Astrocyte (in vitro differentiated cells and primary cell): ENCODE results near the gene HS6ST3. TPM values are rescaled to one million over a fixed set of nuclear protein-coding genes. Genes with fewer than 3 reads are reported as not detected.
"Not testable (repeated sequence)": the region's sequence is repeated elsewhere in the genome, so short reads cannot be mapped to it uniquely, and the experiment has no call there.

Experiments used
- DNase-seq: peaks from one replicate; pipeline ENCODE4 v3.0.0-alpha.2; 2010; ENCODE audit warnings: low read depth
- FAIRE-seq: peaks from 2 replicates; lab custom pipeline; 2011; peaks lifted over from hg19 to GRCh38; lab: Jason Lieb, UNC
- H2AFZ ChIP-seq: 2 replicates; pipeline ENCODE4 v1.6.0; 2012; ENCODE audit warnings: low read depth, low read length, inconsistent platforms
- H3K27ac ChIP-seq: 2 replicates; pipeline ENCODE4 v1.5.1; 2011; ENCODE audit warnings: low read depth, low read length, inconsistent platforms
- H3K27me3 ChIP-seq: 2 replicates; pipeline ENCODE4 v1.6.0; 2011; ENCODE audit warnings: low read length, inconsistent platforms; ENCODE audit not compliant: insufficient read depth
- H3K36me3 ChIP-seq: 2 replicates; pipeline ENCODE4 v1.5.1; 2011; ENCODE audit warnings: low read length, inconsistent platforms; ENCODE audit not compliant: insufficient read depth
- H3K4me1 ChIP-seq: 2 replicates; pipeline ENCODE4 v1.5.1; 2011; ENCODE audit warnings: low read length, inconsistent platforms; ENCODE audit not compliant: insufficient read depth
- H3K4me2 ChIP-seq: 2 replicates; pipeline ENCODE4 v1.6.0; 2012; ENCODE audit warnings: low read length, inconsistent platforms
- H3K4me3 ChIP-seq: 2 replicates; pipeline ENCODE4 v1.5.1; 2011; ENCODE audit warnings: low read depth, mild to moderate bottlenecking, low read length, inconsistent platforms; ENCODE audit not compliant: insufficient read depth
- H3K79me2 ChIP-seq: 2 replicates; pipeline ENCODE4 v1.6.0; 2012; ENCODE audit warnings: mild to moderate bottlenecking, low read length, inconsistent platforms; ENCODE audit not compliant: insufficient read depth
- H3K9ac ChIP-seq: 2 replicates; pipeline ENCODE4 v1.6.0; 2012; ENCODE audit warnings: mild to moderate bottlenecking, low read length, inconsistent platforms
- H3K9me3 ChIP-seq: 2 replicates; pipeline ENCODE4 v1.5.1; 2012; ENCODE audit warnings: low read depth, mild to moderate bottlenecking, low read length, inconsistent platforms; ENCODE audit not compliant: insufficient read depth
- H4K20me1 ChIP-seq: 2 replicates; pipeline ENCODE4 v1.6.0; 2012; ENCODE audit warnings: low read length, inconsistent platforms; ENCODE audit not compliant: insufficient read depth
- H3K27ac Mint-ChIP-seq: one replicate; pipeline ENCODE4 v1.8.0; 2021; ENCODE audit warnings: mild to moderate bottlenecking, mixed read lengths; ENCODE audit not compliant: unreplicated experiment
- H3K27me3 Mint-ChIP-seq: one replicate; pipeline ENCODE4 v1.8.0; 2021; ENCODE audit warnings: low read depth, mixed read lengths; ENCODE audit not compliant: unreplicated experiment
- H3K36me3 Mint-ChIP-seq: one replicate; pipeline ENCODE4 v1.8.0; 2021; ENCODE audit warnings: low read depth, mixed read lengths; ENCODE audit not compliant: unreplicated experiment
- H3K4me1 Mint-ChIP-seq: one replicate; pipeline ENCODE4 v1.8.0; 2021; ENCODE audit warnings: low read depth, mixed read lengths; ENCODE audit not compliant: unreplicated experiment
- H3K4me3 Mint-ChIP-seq: one replicate; pipeline ENCODE4 v1.8.0; 2021; ENCODE audit warnings: mild to moderate bottlenecking, moderate library complexity, mixed read lengths; ENCODE audit not compliant: unreplicated experiment
- H3K9me3 Mint-ChIP-seq: one replicate; pipeline ENCODE4 v1.8.0; 2021; ENCODE audit warnings: mild to moderate bottlenecking, mixed read lengths; ENCODE audit not compliant: unreplicated experiment
- EZH2 ChIP-seq: IDR thresholded peaks from 2 replicates; pipeline ENCODE4 v1.6.1; 2012; ENCODE audit warnings: mild to moderate bottlenecking, low read length, inconsistent platforms; ENCODE audit not compliant: insufficient read depth
- total RNA-seq: library from RNA; stranded (reverse); gene quantifications from 2 replicates; pipeline ENCODE4 v1.2.1, GENCODE V29; 2021
- TF ChIP-seq, protein P1 (sequence below): IDR thresholded peaks from 2 replicates; pipeline ENCODE4 v1.5.1; 2011; ENCODE audit warnings: low read depth, mild to moderate bottlenecking, inconsistent platforms, low read length, moderate library complexity; ENCODE audit not compliant: insufficient read depth

The HS6ST3 gene
- total RNA-seq, 1 donor from 2014 or later = 0.07 TPM

DNA sequence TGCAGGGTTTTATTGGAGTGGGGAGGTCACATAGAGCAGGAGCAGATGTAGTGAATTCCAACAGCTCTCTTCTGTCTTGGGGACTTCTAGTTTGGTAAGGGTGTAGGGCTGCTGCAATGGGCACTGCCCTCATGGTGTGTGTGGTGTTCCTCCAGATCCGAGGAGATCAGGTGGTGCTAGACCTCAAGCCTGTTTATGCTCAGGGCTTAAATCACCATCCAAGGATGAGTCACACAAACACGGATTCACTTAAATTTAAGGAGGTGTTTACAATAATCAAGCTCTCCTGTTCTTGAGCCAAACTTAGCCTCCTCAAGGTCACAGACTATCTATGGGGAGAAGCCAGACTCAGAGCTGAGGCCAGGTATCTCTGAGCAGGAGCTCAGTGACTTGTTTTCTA lies 23.0 kb downstream of the HS6ST3 start:
- H3K36me3 Mint-ChIP-seq = no peaks in the 10 kb centered on the region
- Histone ChIP-seq H3K9me3 (no peaks in the 10 kb centered on the region), H4K20me1 (no peaks in the 10 kb centered on the region), H3K4me2 (no peak overlapping the region), H3K27ac (no peak overlapping the region), H3K4me1 (no peaks in the 10 kb centered on the region), H3K9ac (no peak overlapping the region), H2AFZ (no peak overlapping the region), H3K27me3 (no peaks in the 10 kb centered on the region), H3K36me3 (no peaks in the 10 kb centered on the region), H3K79me2 (no peaks in the 10 kb centered on the region), H3K4me3 (no peak overlapping the region)
- FAIRE-seq (no peak), DNase-seq (no peak)
- peaks cover 16% of the 10 kb centered on the region for H3K9me3 Mint-ChIP-seq
- TF ChIP-seq EZH2 = no peak
- TF ChIP-seq, protein P1, sequence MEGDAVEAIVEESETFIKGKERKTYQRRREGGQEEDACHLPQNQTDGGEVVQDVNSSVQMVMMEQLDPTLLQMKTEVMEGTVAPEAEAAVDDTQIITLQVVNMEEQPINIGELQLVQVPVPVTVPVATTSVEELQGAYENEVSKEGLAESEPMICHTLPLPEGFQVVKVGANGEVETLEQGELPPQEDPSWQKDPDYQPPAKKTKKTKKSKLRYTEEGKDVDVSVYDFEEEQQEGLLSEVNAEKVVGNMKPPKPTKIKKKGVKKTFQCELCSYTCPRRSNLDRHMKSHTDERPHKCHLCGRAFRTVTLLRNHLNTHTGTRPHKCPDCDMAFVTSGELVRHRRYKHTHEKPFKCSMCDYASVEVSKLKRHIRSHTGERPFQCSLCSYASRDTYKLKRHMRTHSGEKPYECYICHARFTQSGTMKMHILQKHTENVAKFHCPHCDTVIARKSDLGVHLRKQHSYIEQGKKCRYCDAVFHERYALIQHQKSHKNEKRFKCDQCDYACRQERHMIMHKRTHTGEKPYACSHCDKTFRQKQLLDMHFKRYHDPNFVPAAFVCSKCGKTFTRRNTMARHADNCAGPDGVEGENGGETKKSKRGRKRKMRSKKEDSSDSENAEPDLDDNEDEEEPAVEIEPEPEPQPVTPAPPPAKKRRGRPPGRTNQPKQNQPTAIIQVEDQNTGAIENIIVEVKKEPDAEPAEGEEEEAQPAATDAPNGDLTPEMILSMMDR = no peak
- H3K4me1 Mint-ChIP-seq = no peaks in the 10 kb centered on the region
- no peak overlapping the region for H3K27ac Mint-ChIP-seq
- H3K4me3 Mint-ChIP-seq = no peak overlapping the region
- H3K27me3 Mint-ChIP-seq = no peaks in the 10 kb centered on the region

DNA sequence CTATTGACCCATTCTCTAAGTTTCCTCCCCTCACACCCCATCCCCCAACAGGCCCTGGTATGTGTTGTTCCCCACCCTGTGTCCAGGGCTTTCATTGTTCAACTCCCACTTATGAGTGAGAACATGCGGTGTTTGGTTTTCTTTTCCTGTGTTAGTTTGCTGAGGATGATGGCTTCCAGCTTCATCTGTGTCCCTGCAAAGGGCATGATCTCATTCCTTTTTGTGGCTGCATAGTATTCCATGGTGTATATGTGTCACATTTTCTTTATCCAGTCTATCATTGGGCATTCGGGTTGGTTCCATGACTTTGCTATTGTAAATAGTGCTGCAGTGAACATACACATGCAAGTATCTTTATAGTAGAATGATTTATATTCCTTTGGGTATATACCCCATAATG lies 25.5 kb downstream of the HS6ST3 start:
- DNase-seq, H3K27me3 ChIP-seq, FAIRE-seq, H3K4me1 ChIP-seq, H3K4me1 Mint-ChIP-seq, H3K4me3 Mint-ChIP-seq, H3K36me3 Mint-ChIP-seq, H3K9ac ChIP-seq, H3K79me2 ChIP-seq, H3K27ac Mint-ChIP-seq, H4K20me1 ChIP-seq, H3K4me2 ChIP-seq, H3K9me3 ChIP-seq, H3K9me3 Mint-ChIP-seq, H2AFZ ChIP-seq, H3K27me3 Mint-ChIP-seq, H3K27ac ChIP-seq, H3K36me3 ChIP-seq, H3K4me3 ChIP-seq: not testable (repeated sequence)

DNA sequence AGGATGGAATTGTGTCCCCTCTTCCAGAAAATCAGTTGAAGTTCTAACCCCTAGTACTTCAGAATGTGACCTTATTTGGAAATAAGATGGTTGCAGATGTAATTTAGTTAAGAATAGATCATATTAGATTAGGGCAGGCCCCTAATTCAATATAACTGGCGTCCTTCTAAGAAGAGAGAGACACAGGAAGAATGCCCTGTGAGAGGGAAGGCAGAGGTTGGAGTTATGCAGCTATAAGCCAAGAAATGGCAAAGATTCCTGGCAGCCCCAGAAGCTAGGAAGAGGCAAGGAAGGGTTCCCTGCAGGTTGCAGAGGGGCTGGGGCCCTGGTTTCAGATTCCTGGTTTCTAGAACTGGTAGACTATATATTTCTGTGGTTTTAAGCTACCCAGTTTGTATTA lies 30.0 kb downstream of the HS6ST3 start:
- Histone ChIP-seq H4K20me1 (no peaks in the 10 kb centered on the region), H3K79me2 (no peaks in the 10 kb centered on the region), H3K4me3 (no peak overlapping the region), H3K27me3 (no peaks in the 10 kb centered on the region), H2AFZ (no peak overlapping the region), H3K4me2 (no peak overlapping the region), H3K27ac (no peak overlapping the region), H3K9ac (no peak overlapping the region), H3K4me1 (no peaks in the 10 kb centered on the region), H3K9me3 (no peaks in the 10 kb centered on the region), H3K36me3 (no peaks in the 10 kb centered on the region)
- FAIRE-seq (no peak), DNase-seq (no peak)
- H3K27ac Mint-ChIP-seq = no peak overlapping the region
- no peaks in the 10 kb centered on the region for H3K27me3 Mint-ChIP-seq
- no peaks in the 10 kb centered on the region for H3K36me3 Mint-ChIP-seq
- TF ChIP-seq, protein P1 = no peak
- no peak for TF ChIP-seq EZH2
- H3K4me1 Mint-ChIP-seq = no peaks in the 10 kb centered on the region
- no peak overlapping the region for H3K4me3 Mint-ChIP-seq
- no peaks in the 10 kb centered on the region for H3K9me3 Mint-ChIP-seq
